ENCODE measurements around the gene CFAP58.

CFAP58 gene

DNA sequence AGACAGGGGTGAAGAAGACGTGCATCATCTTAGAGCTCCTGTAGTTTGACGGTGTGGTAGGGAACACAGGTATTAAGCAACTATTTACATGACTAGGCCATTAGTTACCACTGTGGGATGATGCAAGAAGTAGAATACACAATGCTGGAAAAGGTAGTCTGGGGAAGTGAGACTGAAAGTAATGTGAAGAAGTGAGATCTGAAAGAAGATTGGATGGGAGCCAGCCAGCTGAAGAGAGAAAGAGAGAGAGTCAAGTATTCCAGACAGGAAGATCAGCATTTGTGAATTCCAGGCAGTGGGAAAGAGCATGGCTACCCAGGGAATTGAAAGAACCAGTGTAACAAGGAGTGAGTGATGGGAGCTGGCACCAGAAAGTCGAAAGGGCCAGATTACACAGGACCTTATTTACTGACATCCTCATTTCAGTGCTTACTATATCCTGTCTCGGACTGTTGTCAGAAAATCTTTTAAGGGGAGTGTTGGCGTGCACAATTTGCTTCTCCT lies 4.0 kb upstream of the CFAP58 start:
- Histone ChIP-seq H2AK5ac (ENCODE audit: low read length) (no peak overlapping the region), H3K4ac (ENCODE audit: low read depth, low read length) (no peak overlapping the region), H3K56ac (ENCODE audit: low read length) (peak overlapping the region; percentile 11), H3K27ac (ENCODE audit: low read depth, low read length) (no peak overlapping the region), H4K5ac (ENCODE audit: low read length) (no peak overlapping the region), H3K4me1 (ENCODE audit: control insufficient read depth, low read depth, low read length) (peaks cover 5% of the 10 kb centered on the region), H3K23ac (ENCODE audit: low read length) (no peak overlapping the region), H3K79me2 (ENCODE audit: control insufficient read depth, insufficient read depth, low read length) (no peaks in the 10 kb centered on the region), H3K79me1 (ENCODE audit: low read length) (no peaks in the 10 kb centered on the region), H2BK15ac (replicated peaks; ENCODE audit: low read depth) (no peak overlapping the region), H2BK120ac (ENCODE audit: low read depth, low read length) (no peak overlapping the region), H3K4me3 (ENCODE audit: low read length) (no peak overlapping the region), H4K8ac (ENCODE audit: low read depth, low read length) (no peak overlapping the region), H3K18ac (ENCODE audit: low read length) (no peak overlapping the region), H3K9ac (ENCODE audit: low read length) (peak overlapping the region; percentile 52), H3K4me2 (ENCODE audit: low read length) (peak overlapping the region; percentile 28), H3K36me3 (ENCODE audit: control insufficient read depth, insufficient read depth, low read length) (no peaks in the 10 kb centered on the region), H2BK5ac (ENCODE audit: low read length) (peak overlapping the region; percentile 14), H3K27me3 (ENCODE audit: insufficient read depth, low read length, poor library complexity) (no peaks in the 10 kb centered on the region)
- no CpG with 5 or more reads among the region's 5 CpGs for WGBS (ENCODE audit: extremely low coverage, insufficient coverage, low lambda C conversion rate)
- peak; percentile 98 for DNase-seq

DNA sequence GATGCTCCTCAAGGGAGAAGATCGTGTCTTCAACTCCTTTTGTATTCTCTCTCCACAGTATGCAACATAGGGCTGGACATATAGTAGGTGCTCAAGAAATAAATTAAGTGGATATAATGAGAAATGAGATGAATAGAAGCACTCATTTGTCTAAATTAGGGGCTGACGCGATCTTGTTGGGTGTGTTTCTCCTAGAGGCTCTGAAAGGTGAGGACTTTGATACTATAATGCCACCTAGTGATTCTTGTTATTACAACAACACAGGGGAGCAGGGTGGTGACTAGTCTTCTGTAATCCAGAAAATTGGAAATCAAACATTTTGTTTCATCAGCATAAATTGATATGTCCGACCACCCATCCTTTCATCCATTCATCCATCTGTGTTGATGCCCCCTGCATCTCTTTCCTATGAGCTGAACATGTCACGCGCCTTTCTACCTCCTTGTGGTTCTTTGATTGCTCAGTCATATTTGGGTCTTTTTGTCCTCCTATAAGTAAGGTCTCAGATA lies 3.5 kb upstream of the CFAP58 start:
- no CpG with 5 or more reads among the region's 6 CpGs for WGBS (ENCODE audit: extremely low coverage, insufficient coverage, low lambda C conversion rate)
- Histone ChIP-seq H3K18ac (ENCODE audit: low read length) (no peak overlapping the region), H3K79me2 (ENCODE audit: control insufficient read depth, insufficient read depth, low read length) (no peaks in the 10 kb centered on the region), H2BK120ac (ENCODE audit: low read depth, low read length) (no peak overlapping the region), H3K4me2 (ENCODE audit: low read length) (peak overlapping the region; percentile 28), H3K79me1 (ENCODE audit: low read length) (no peaks in the 10 kb centered on the region), H3K56ac (ENCODE audit: low read length) (peak overlapping the region; percentile 65), H3K27me3 (ENCODE audit: insufficient read depth, low read length, poor library complexity) (no peaks in the 10 kb centered on the region), H2BK15ac (replicated peaks; ENCODE audit: low read depth) (no peak overlapping the region), H3K4me3 (ENCODE audit: low read length) (no peak overlapping the region), H3K27ac (ENCODE audit: low read depth, low read length) (no peak overlapping the region), H2BK5ac (ENCODE audit: low read length) (peak overlapping the region; percentile 14), H4K5ac (ENCODE audit: low read length) (no peak overlapping the region), H3K4me1 (ENCODE audit: control insufficient read depth, low read depth, low read length) (peaks cover 5% of the 10 kb centered on the region), H3K4ac (ENCODE audit: low read depth, low read length) (no peak overlapping the region), H3K23ac (ENCODE audit: low read length) (no peak overlapping the region), H4K8ac (ENCODE audit: low read depth, low read length) (no peak overlapping the region), H3K9ac (ENCODE audit: low read length) (peak overlapping the region; percentile 52), H3K36me3 (ENCODE audit: control insufficient read depth, insufficient read depth, low read length) (no peaks in the 10 kb centered on the region), H2AK5ac (ENCODE audit: low read length) (no peak overlapping the region)
- DNase-seq, result peak; percentile 86

DNA sequence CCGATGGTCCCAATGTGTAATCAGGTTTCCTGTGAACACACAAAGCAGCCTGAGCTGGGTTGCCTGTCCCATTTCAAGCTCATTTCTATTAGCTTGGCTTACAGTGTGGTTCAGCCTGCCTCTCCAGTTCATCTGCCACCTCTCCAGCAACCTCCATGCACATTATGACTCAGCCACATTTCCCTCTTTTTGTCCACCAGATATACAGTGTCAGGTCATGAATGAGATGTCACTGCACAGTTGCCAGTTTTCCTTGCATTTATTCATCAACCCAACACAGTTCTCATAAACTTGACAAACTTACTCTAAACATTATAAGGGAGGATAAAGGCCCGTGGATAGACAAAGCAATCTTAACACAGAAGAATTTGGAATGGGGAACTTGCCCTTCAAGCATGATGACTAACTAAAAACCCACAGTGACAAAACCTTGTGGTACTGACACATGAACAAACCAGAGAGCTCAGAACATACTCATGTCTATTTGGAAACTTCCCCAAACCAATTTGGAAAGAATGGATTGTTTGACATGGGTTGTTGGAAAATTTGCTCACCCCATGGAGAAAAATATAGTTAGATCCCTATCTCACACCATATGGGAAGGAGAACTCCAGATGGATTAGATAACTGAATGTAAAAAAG lies 2.5 kb upstream of the CFAP58 start:
- Histone ChIP-seq H3K23ac (ENCODE audit: low read length) (no peak overlapping the region), H2AK5ac (ENCODE audit: low read length) (no peak overlapping the region), H3K79me1 (ENCODE audit: low read length) (no peaks in the 10 kb centered on the region), H3K18ac (ENCODE audit: low read length) (no peak overlapping the region), H3K36me3 (ENCODE audit: control insufficient read depth, insufficient read depth, low read length) (no peaks in the 10 kb centered on the region), H2BK5ac (ENCODE audit: low read length) (no peak overlapping the region), H3K27ac (ENCODE audit: low read depth, low read length) (no peak overlapping the region), H4K5ac (ENCODE audit: low read length) (no peak overlapping the region), H2BK120ac (ENCODE audit: low read depth, low read length) (no peak overlapping the region), H3K4me1 (ENCODE audit: control insufficient read depth, low read depth, low read length) (peaks cover 5% of the 10 kb centered on the region), H3K4ac (ENCODE audit: low read depth, low read length) (no peak overlapping the region), H3K9ac (ENCODE audit: low read length) (no peak overlapping the region), H3K27me3 (ENCODE audit: insufficient read depth, low read length, poor library complexity) (no peaks in the 10 kb centered on the region), H3K56ac (ENCODE audit: low read length) (no peak overlapping the region), H2BK15ac (replicated peaks; ENCODE audit: low read depth) (no peak overlapping the region), H4K8ac (ENCODE audit: low read depth, low read length) (no peak overlapping the region), H3K79me2 (ENCODE audit: control insufficient read depth, insufficient read depth, low read length) (no peaks in the 10 kb centered on the region), H3K4me3 (ENCODE audit: low read length) (no peak overlapping the region), H3K4me2 (ENCODE audit: low read length) (no peak overlapping the region)
- WGBS (ENCODE audit: extremely low coverage, insufficient coverage, low lambda C conversion rate), result no CpG with 5 or more reads among the region's 2 CpGs
- no peak for DNase-seq

DNA sequence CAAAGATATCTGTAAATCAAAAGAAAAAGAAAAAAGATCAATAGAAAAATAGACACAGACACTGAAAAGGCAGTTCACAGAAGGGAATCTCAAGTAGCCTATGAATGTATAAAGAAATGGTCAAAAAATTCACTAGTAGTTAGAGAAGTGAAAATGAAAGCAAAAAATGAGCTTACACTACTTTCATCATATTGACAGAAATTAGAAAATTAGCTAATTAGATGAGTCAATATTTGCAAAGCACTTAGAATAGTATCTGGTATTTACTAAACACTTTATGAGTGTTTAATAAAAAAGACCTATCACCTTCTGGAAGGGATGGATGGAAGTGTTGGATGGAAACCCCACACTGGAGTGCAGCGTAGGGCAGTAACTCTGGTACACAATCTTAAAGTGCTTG lies 1.7 kb upstream of the CFAP58 start:
- no peak overlapping the region for H3K27ac ChIP-seq (ENCODE audit: low read depth, low read length)
- no peak overlapping the region for H2AK5ac ChIP-seq (ENCODE audit: low read length)
- no peak overlapping the region for H3K9ac ChIP-seq (ENCODE audit: low read length)
- H3K18ac ChIP-seq (ENCODE audit: low read length), result no peak overlapping the region
- WGBS (ENCODE audit: extremely low coverage, insufficient coverage, low lambda C conversion rate), result no CpG with 5 or more reads among the region's 1 CpG
- no peak overlapping the region for H3K23ac ChIP-seq (ENCODE audit: low read length)
- no peak overlapping the region for H4K8ac ChIP-seq (ENCODE audit: low read depth, low read length)
- no peak overlapping the region for H2BK15ac ChIP-seq (replicated peaks; ENCODE audit: low read depth)
- DNase-seq, result no peak
- H3K4me1 ChIP-seq (ENCODE audit: control insufficient read depth, low read depth, low read length), result peaks cover 5% of the 10 kb centered on the region
- H3K79me1 ChIP-seq (ENCODE audit: low read length), result no peaks in the 10 kb centered on the region
- no peaks in the 10 kb centered on the region for H3K27me3 ChIP-seq (ENCODE audit: insufficient read depth, low read length, poor library complexity)
- no peak overlapping the region for H3K4me2 ChIP-seq (ENCODE audit: low read length)
- H4K5ac ChIP-seq (ENCODE audit: low read length), result no peak overlapping the region
- H3K79me2 ChIP-seq (ENCODE audit: control insufficient read depth, insufficient read depth, low read length), result no peaks in the 10 kb centered on the region
- no peak overlapping the region for H3K56ac ChIP-seq (ENCODE audit: low read length)
- H2BK120ac ChIP-seq (ENCODE audit: low read depth, low read length), result no peak overlapping the region
- no peak overlapping the region for H3K4ac ChIP-seq (ENCODE audit: low read depth, low read length)
- H3K36me3 ChIP-seq (ENCODE audit: control insufficient read depth, insufficient read depth, low read length), result no peaks in the 10 kb centered on the region
- no peak overlapping the region for H2BK5ac ChIP-seq (ENCODE audit: low read length)
- H3K4me3 ChIP-seq (ENCODE audit: low read length), result no peak overlapping the region

DNA sequence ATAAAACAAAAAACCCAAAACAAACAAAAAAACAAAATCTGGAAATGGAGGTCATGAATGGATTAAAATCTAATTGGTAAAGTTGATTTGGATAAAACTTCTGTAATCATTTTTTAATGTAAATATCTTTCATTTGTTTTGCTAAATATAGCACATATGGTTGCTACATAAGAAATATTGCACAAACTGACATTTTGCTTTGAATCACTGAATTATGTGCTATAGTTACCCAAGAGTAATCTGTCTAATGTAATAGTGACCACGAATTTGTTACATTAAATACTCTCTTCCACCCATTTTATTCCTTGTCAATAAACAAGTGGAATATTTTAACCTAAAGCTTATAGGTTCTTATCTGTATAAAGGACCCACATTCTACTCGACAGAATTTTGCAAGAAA lies 6.2 kb downstream of the CFAP58 start:
- no peaks in the 10 kb centered on the region for H3K79me1 ChIP-seq (ENCODE audit: low read length)
- H3K4me3 ChIP-seq (ENCODE audit: low read length), result no peak overlapping the region
- no peak overlapping the region for H2BK15ac ChIP-seq (replicated peaks; ENCODE audit: low read depth)
- no peak overlapping the region for H3K27ac ChIP-seq (ENCODE audit: low read depth, low read length)
- no peak overlapping the region for H3K4ac ChIP-seq (ENCODE audit: low read depth, low read length)
- WGBS (ENCODE audit: extremely low coverage, insufficient coverage, low lambda C conversion rate), result no CpG with 5 or more reads among the region's 2 CpGs
- no peaks in the 10 kb centered on the region for H3K36me3 ChIP-seq (ENCODE audit: control insufficient read depth, insufficient read depth, low read length)
- DNase-seq, result no peak
- H4K5ac ChIP-seq (ENCODE audit: low read length), result no peak overlapping the region
- no peak overlapping the region for H2AK5ac ChIP-seq (ENCODE audit: low read length)
- no peak overlapping the region for H3K18ac ChIP-seq (ENCODE audit: low read length)
- no peak overlapping the region for H2BK5ac ChIP-seq (ENCODE audit: low read length)
- H3K56ac ChIP-seq (ENCODE audit: low read length), result no peak overlapping the region
- H3K4me1 ChIP-seq (ENCODE audit: control insufficient read depth, low read depth, low read length), result no peaks in the 10 kb centered on the region
- H3K9ac ChIP-seq (ENCODE audit: low read length), result no peak overlapping the region
- H4K8ac ChIP-seq (ENCODE audit: low read depth, low read length), result no peak overlapping the region
- H3K27me3 ChIP-seq (ENCODE audit: insufficient read depth, low read length, poor library complexity), result no peaks in the 10 kb centered on the region
- no peak overlapping the region for H3K4me2 ChIP-seq (ENCODE audit: low read length)
- no peak overlapping the region for H2BK120ac ChIP-seq (ENCODE audit: low read depth, low read length)
- no peak overlapping the region for H3K23ac ChIP-seq (ENCODE audit: low read length)
- H3K79me2 ChIP-seq (ENCODE audit: control insufficient read depth, insufficient read depth, low read length), result no peaks in the 10 kb centered on the region

DNA sequence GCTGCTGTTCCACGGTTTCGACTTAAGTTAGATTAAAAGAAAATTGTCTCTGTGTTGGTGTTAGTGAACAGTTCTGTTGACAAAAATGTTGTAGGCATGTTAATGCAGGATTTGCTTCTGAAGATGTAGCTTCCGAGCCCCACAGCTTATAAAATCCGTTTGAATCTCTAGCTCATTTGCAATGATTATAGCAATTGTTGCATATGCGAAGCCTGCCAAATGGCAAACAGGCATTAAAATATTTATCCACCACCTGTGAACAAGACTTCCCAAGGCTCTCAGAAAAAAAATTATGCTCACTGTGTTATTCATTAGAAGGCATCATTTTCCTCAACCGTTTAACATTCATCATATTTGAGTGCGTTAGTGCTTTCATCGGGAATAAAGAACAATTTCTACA lies 14.3 kb downstream of the CFAP58 start:
- H3K27me3 ChIP-seq (ENCODE audit: insufficient read depth, low read length, poor library complexity), result no peaks in the 10 kb centered on the region
- no peak overlapping the region for H4K8ac ChIP-seq (ENCODE audit: low read depth, low read length)
- H3K23ac ChIP-seq (ENCODE audit: low read length), result no peak overlapping the region
- H3K4me3 ChIP-seq (ENCODE audit: low read length), result no peak overlapping the region
- no CpG with 5 or more reads among the region's 8 CpGs for WGBS (ENCODE audit: extremely low coverage, insufficient coverage, low lambda C conversion rate)
- no peaks in the 10 kb centered on the region for H3K79me1 ChIP-seq (ENCODE audit: low read length)
- no peak overlapping the region for H3K9ac ChIP-seq (ENCODE audit: low read length)
- H4K5ac ChIP-seq (ENCODE audit: low read length), result no peak overlapping the region
- H2BK5ac ChIP-seq (ENCODE audit: low read length), result no peak overlapping the region
- H3K27ac ChIP-seq (ENCODE audit: low read depth, low read length), result no peak overlapping the region
- H3K79me2 ChIP-seq (ENCODE audit: control insufficient read depth, insufficient read depth, low read length), result no peaks in the 10 kb centered on the region
- no peak overlapping the region for H2BK15ac ChIP-seq (replicated peaks; ENCODE audit: low read depth)
- no peak overlapping the region for H3K4ac ChIP-seq (ENCODE audit: low read depth, low read length)
- no peak overlapping the region for H3K56ac ChIP-seq (ENCODE audit: low read length)
- no peak for DNase-seq
- no peaks in the 10 kb centered on the region for H3K36me3 ChIP-seq (ENCODE audit: control insufficient read depth, insufficient read depth, low read length)
- no peak overlapping the region for H3K4me2 ChIP-seq (ENCODE audit: low read length)
- no peak overlapping the region for H2BK120ac ChIP-seq (ENCODE audit: low read depth, low read length)
- H3K18ac ChIP-seq (ENCODE audit: low read length), result no peak overlapping the region
- H2AK5ac ChIP-seq (ENCODE audit: low read length), result no peak overlapping the region
- peaks cover 6% of the 10 kb centered on the region for H3K4me1 ChIP-seq (ENCODE audit: control insufficient read depth, low read depth, low read length)

All from mesendoderm (in vitro differentiated cells).